Ascending aorta (tissue), 2 donors: ENCODE results near the gene SLC22A17. TPM values are rescaled to one million over a fixed set of nuclear protein-coding genes. Genes with fewer than 3 reads are reported as not detected.
A peak's percentile ranks its signal among the peaks of the same experiment; 100 is the strongest.

Experiments
- DNase-seq, 2 donors: peaks; one replicate each; pipeline ENCODE4 v3.0.0-alpha.2; 2019; ENCODE audit warnings: low spot score in 2 of 2
- H3K27ac ChIP-seq, 2 donors: fragments of 200-600 bp; sonication (generic); one replicate each; pipeline ENCODE4 v1.5.1; 2016 to 2017; ENCODE audit warnings: mild to moderate bottlenecking in 1 of 2
- H3K27me3 ChIP-seq: fragments of 200-600 bp; sonication (generic); one replicate; pipeline ENCODE4 v1.5.1; 2017
- H3K36me3 ChIP-seq, 2 donors: fragments of 200-600 bp; sonication (generic); one replicate each; pipeline ENCODE4 v1.5.1; 2016
- H3K4me1 ChIP-seq, 2 donors: fragments of 200-600 bp; sonication (generic); one replicate each; pipeline ENCODE4 v1.5.1; 2016 to 2017; ENCODE audit warnings: mild to moderate bottlenecking in 1 of 2
- H3K4me3 ChIP-seq, 2 donors: fragments of 200-600 bp; sonication (generic); one replicate each; pipeline ENCODE4 v1.5.1; 2016 to 2017; ENCODE audit warnings: mild to moderate bottlenecking in 1 of 2
- H3K9me3 ChIP-seq, 2 donors: fragments of 200-600 bp; sonication (generic); one replicate each; pipeline ENCODE4 v1.5.1; 2016
- intact Hi-C: fragments of 100-400 bp; cut with DNase I; formaldehyde crosslinking; loops from one replicate; pipeline ENCODE4 v1.15.1; 2023
- total RNA-seq: library from RNA; depleted of rRNA; stranded (reverse); fragments of >200 nt; gene quantifications from one replicate; pipeline ENCODE4 v1.1.0, GENCODE V29; 2016
- TF ChIP-seq, protein P1 (sequence below), 3 experiments: fragments of 200-600 bp in 2 of 3; fragments of 450-650 bp in 1 of 3; sonication (generic) in 2 of 3; IDR thresholded peaks; one replicate each; pipeline ENCODE4 v1.5.1; 2016 to 2019; ENCODE audit warnings: antibody characterized with exemption in 3 of 3, mild to moderate bottlenecking in 1 of 3, moderate library complexity in 1 of 3

The SLC22A17 gene
- total RNA-seq, 1 donor from 2014 or later: 89.7 TPM

DNA sequence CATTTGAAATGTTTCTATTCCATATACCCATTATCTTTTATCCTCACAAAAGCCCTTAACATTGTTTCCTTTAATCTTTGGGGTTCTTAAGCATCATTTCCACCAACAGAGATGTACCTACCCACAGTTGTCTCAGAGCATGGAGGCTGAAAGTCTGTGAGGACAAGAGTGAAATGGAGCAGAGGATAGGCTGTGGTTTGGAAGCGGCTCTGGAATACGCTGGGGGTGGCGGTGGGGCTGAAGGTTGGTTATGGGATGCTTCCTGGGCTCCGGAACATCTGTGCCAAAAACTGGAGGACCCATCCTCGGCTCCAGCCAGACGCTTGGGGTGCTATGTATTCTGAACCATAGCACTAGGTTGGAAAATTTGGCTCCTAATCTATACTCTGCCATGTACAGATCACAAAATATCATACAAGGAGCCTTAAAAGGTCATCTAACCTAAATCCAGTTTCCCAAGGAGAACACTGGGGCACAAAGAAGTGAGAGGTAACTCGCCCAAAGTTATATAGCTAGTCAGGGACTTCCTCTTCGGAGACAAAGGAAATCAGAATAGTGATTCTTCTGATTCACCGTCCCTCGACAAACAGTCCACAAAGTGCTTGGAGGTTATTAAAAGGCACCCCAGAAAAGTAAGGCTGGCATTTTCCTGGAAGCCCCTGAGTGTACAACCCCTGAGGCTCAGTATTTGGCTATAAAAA, 52.6 kb downstream of the SLC22A17 start:
- H3K4me1 ChIP-seq: peaks cover 11 to 17% of the 10 kb centered on the region in 2 donors
- DNase-seq: no peak

DNA sequence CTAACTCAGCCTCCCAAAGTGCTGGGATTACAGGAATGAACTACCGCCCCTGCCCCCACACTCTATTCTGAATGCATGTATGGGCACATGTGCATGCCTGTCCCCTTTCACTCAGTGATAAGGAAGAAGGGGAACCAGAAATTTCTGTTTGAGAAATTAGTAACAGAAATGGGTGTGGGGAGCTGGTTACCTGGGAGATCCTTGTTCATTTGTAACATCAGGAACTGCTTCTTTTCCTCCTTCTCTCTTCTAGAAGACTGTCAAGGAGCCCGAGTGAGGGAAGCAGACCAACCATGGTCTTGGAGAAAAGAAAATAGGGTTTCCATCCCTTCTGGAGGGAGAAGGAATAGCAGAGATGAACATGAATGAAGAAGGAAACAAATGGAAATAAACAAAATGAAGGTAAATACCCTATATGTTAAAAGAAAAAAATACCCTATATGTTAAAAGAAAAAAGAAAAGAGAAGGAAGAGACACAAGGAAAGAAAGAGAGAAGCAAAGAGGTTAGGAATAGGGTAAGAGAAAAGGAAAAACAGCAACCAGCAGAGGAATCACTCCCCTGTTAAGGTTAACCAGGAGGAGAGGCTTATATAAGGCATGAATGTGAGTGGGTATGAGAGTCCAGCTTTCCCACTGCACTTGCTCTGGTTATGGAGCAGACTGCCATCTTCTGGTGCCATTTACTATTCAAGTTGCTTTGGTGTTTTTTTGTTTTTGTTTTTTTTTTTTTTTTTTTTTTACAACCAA, 53.3 kb downstream of the SLC22A17 start:
- Histone ChIP-seq H3K27ac (peak overlapping the region; percentile 94 to 99), H3K9me3 (no peaks in the 10 kb centered on the region), H3K4me1 (peaks cover 11 to 20% of the 10 kb centered on the region in 2 donors), H3K36me3 (peaks cover 0 to 3% of the 10 kb centered on the region in 2 donors), H3K27me3 (no peaks in the 10 kb centered on the region), H3K4me3 (no peak overlapping the region)
- intact Hi-C loops: no loop called here
- TF ChIP-seq, protein P1, sequence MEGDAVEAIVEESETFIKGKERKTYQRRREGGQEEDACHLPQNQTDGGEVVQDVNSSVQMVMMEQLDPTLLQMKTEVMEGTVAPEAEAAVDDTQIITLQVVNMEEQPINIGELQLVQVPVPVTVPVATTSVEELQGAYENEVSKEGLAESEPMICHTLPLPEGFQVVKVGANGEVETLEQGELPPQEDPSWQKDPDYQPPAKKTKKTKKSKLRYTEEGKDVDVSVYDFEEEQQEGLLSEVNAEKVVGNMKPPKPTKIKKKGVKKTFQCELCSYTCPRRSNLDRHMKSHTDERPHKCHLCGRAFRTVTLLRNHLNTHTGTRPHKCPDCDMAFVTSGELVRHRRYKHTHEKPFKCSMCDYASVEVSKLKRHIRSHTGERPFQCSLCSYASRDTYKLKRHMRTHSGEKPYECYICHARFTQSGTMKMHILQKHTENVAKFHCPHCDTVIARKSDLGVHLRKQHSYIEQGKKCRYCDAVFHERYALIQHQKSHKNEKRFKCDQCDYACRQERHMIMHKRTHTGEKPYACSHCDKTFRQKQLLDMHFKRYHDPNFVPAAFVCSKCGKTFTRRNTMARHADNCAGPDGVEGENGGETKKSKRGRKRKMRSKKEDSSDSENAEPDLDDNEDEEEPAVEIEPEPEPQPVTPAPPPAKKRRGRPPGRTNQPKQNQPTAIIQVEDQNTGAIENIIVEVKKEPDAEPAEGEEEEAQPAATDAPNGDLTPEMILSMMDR (IDR thresholded peaks at IDR 0.05): peak in 1 of 3 experiments; percentile 19
- DNase-seq: no peak

More for the DNA sequence above, 52.6 kb downstream of the SLC22A17 start:
- peaks cover 0 to 3% of the 10 kb centered on the region in 2 donors for H3K36me3 ChIP-seq
- peak overlapping the region; percentile 85 to 93 for H3K4me3 ChIP-seq
- intact Hi-C loops: loop anchor here (2.0 to 10.0 kb wide), 8 partner anchors 35 to 942 kb away; partner anchors contain the start of genes ACIN1, C14orf119, EMC9 and MMP14
- TF ChIP-seq, protein P1 (IDR thresholded peaks at IDR 0.05): no peak
- H3K27me3 ChIP-seq: no peaks in the 10 kb centered on the region
- H3K9me3 ChIP-seq: no peaks in the 10 kb centered on the region
- H3K27ac ChIP-seq: peak overlapping the region; percentile 94 to 99

DNA sequence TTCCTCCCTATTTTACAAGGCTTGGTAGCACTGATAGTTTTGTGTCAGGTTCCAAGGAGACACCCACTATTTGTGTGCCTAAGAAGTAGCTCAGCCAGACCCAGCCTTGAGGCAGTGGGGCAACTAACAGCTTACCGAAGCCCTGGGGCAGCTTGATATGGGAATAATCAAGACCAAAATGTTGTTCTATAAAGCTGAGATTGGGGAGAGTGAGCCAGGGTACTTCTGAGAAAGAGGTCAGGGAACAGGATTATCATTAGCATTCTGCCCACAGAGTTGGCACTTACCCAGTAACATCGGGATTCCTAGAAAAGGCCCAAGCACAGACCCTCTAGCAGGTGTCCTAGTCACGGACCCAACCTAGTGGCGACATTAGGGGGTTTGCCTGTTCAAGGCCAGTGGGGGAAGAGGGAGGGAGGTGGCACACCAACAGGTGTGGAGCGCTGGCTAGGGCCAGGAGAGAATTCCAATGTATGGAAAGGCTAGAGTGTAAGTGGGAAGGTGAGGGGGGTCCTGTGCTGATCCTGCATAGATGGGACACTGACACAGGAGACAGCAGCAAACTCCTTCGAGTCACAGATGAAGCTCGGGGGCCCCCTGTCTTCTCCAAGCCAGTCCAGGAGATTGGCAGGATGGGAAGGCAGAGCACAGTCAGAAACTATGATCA, 54.9 kb downstream of the SLC22A17 start:
- no peak for DNase-seq
- intact Hi-C loops: no loop called here
- peaks cover 11 to 20% of the 10 kb centered on the region in 2 donors for H3K4me1 ChIP-seq
- TF ChIP-seq, protein P1 (IDR thresholded peaks at IDR 0.05): no peak
- H3K27me3 ChIP-seq: no peaks in the 10 kb centered on the region
- H3K36me3 ChIP-seq: peaks cover 0 to 3% of the 10 kb centered on the region in 2 donors
- peak overlapping the region in 1 of 2 donors; percentile 23 for H3K27ac ChIP-seq
- no peaks in the 10 kb centered on the region for H3K9me3 ChIP-seq
- H3K4me3 ChIP-seq: no peak overlapping the region

DNA sequence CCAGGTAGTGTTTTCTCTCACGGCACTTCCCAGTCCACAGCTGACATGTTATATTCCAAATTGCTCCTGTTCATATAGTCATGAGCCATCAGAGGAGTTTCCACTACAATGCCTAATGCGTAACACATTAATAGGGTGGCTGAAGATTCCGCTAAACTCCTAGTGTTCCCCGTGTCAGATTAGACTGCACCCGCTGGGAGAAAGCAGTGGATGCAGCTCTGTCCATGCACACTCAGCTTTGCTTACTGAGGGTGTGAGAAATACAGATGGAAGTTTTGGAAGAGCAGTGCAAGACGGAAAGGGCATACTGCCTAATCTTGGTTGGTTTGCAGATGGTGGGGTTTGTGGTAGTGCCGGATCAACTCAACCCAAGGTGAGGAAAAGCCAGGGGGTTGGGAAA, 55.6 kb downstream of the SLC22A17 start:
- H3K9me3 ChIP-seq: no peaks in the 10 kb centered on the region
- TF ChIP-seq, protein P1 (IDR thresholded peaks at IDR 0.05): no peak
- H3K27me3 ChIP-seq: no peaks in the 10 kb centered on the region
- H3K4me1 ChIP-seq: peaks cover 11 to 20% of the 10 kb centered on the region in 2 donors
- peak overlapping the region in 1 of 2 donors; percentile 23 for H3K27ac ChIP-seq
- peaks cover 0 to 3% of the 10 kb centered on the region in 2 donors for H3K36me3 ChIP-seq
- intact Hi-C loops: no loop called here
- no peak for DNase-seq
- H3K4me3 ChIP-seq: no peak overlapping the region

Other genes with a start within 250 kb of the SLC22A17 start
- not detected for gene CIROP, start 247.9 kb downstream of the SLC22A17 start, total RNA-seq
- gene CEBPE, start 233.6 kb downstream of the SLC22A17 start, total RNA-seq: not detected
- 59.9 TPM for gene SLC7A8, start 169.2 kb downstream of the SLC22A17 start, total RNA-seq
- gene RNF212B, start 115.0 kb downstream of the SLC22A17 start, total RNA-seq: not detected
- 7.3 TPM for gene HOMEZ, start 66.8 kb downstream of the SLC22A17 start, total RNA-seq
- gene PPP1R3E, start 50.0 kb downstream of the SLC22A17 start, total RNA-seq: 8.9 TPM
- gene BCL2L2, start 46.1 kb downstream of the SLC22A17 start, total RNA-seq: 49.2 TPM
- gene PABPN1, start 31.4 kb downstream of the SLC22A17 start, total RNA-seq: 90.6 TPM
- gene EFS, start 12.3 kb upstream of the SLC22A17 start, total RNA-seq: 38.1 TPM
- not detected for gene IL25, start 19.9 kb upstream of the SLC22A17 start, total RNA-seq
- 2.9 TPM for gene CMTM5, start 24.2 kb upstream of the SLC22A17 start, total RNA-seq
- gene MYH6, start 55.4 kb upstream of the SLC22A17 start, total RNA-seq: not detected
- not detected for gene MYH7, start 82.8 kb upstream of the SLC22A17 start, total RNA-seq
- 7.8 TPM for gene NGDN, start 116.8 kb upstream of the SLC22A17 start, total RNA-seq
- 1.3 TPM for gene ZFHX2, start 198.9 kb upstream of the SLC22A17 start, total RNA-seq
- 115 TPM for gene THTPA, start 203.4 kb upstream of the SLC22A17 start, total RNA-seq
- 56.2 TPM for gene AP1G2, start 214.9 kb upstream of the SLC22A17 start, total RNA-seq
- gene JPH4, start 225.9 kb upstream of the SLC22A17 start, total RNA-seq: 4.7 TPM